ENCODE results near the gene CLDN20.
"Not testable (repeated sequence)": the region's sequence is repeated elsewhere in the genome, so short reads cannot be mapped to it uniquely, and the experiment has no call there.

DNA sequence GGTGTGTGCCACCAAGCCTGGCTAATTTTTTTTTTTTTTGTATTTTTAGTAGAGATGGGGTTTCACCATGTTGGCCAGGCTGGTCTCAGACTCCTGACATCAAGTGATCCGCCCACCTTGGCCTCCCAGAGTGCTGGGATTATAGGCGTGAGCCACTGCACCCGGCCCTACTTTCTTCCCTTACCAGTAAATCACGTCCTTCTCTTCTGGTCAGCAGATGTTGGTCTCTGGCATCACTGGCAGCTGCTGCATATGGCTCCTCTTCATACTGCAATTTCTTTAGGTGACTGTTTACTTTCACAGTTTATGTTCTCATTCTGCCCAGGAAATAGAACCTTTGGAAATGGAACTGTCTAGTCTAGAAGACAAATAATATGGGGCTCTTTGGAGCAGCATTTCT lies 32.8 kb upstream of the CLDN20 start:
- TF ChIP-seq, protein P1, sequence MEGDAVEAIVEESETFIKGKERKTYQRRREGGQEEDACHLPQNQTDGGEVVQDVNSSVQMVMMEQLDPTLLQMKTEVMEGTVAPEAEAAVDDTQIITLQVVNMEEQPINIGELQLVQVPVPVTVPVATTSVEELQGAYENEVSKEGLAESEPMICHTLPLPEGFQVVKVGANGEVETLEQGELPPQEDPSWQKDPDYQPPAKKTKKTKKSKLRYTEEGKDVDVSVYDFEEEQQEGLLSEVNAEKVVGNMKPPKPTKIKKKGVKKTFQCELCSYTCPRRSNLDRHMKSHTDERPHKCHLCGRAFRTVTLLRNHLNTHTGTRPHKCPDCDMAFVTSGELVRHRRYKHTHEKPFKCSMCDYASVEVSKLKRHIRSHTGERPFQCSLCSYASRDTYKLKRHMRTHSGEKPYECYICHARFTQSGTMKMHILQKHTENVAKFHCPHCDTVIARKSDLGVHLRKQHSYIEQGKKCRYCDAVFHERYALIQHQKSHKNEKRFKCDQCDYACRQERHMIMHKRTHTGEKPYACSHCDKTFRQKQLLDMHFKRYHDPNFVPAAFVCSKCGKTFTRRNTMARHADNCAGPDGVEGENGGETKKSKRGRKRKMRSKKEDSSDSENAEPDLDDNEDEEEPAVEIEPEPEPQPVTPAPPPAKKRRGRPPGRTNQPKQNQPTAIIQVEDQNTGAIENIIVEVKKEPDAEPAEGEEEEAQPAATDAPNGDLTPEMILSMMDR (IDR thresholded peaks at IDR 0.05) = not testable (repeated sequence)
- TF ChIP-seq ZFX (IDR thresholded peaks at IDR 0.05; ENCODE audit: borderline replicate concordance) = not testable (repeated sequence)
